IMR-90 (cell line): ENCODE measurements around the gene NES. TPM values are rescaled to one million over a fixed set of nuclear protein-coding genes. Genes with fewer than 3 reads are reported as not detected.

Source experiments
- ATAC-seq: fragments of 200-7000 bp; cut with Tn5 transposase; 2 replicates; pipeline ENCODE4 v1.9.1; 2020; ENCODE audit warnings: low read depth, mild to moderate bottlenecking, moderate library complexity
- BruUV-seq: library from RNA; stranded (reverse); fragments of 400-500 nt; replicated peaks from 2 replicates; lab custom pipeline; 2021; lab: Mats Ljungman, UMichigan
- CTCF ChIA-PET: fragments of 300-600 bp; formaldehyde crosslinking; extraction: SDS; loops from one replicate; lab custom pipeline; 2021; ENCODE audit warnings: antibody characterized with exemption; lab: Yijun Ruan, JAX
- POLR2A ChIA-PET: fragments of 300-600 bp; sonication (Branson Sonifier 250); formaldehyde crosslinking; loops from one replicate; lab custom pipeline; 2022; ENCODE audit warnings: antibody characterized with exemption; ENCODE audit not compliant: unreplicated experiment; lab: Charles Lee
- DNase-seq: peaks from one replicate; pipeline ENCODE4 v3.0.0; 2013
- H2AFZ ChIP-seq: replicated peaks from 2 replicates; pipeline ENCODE3; 2013; ENCODE audit warnings: low read length, mild to moderate bottlenecking; ENCODE audit not compliant: poor library complexity
- H2AK5ac ChIP-seq: 2 replicates; pipeline ENCODE4 v1.6.1; 2013; ENCODE audit warnings: low read depth, low read length, inconsistent platforms
- H2AK9ac ChIP-seq: replicated peaks from 2 replicates; pipeline ENCODE3; 2013; ENCODE audit warnings: mild to moderate bottlenecking, low read depth, low read length, moderate library complexity; ENCODE audit not compliant: poor library complexity
- H2BK120ac ChIP-seq: 2 replicates; pipeline ENCODE4 v1.6.1; 2013; ENCODE audit warnings: low read depth, low read length, inconsistent platforms
- H2BK15ac ChIP-seq: 3 replicates; pipeline ENCODE4 v1.6.1; 2013; ENCODE audit warnings: low read depth, low read length, inconsistent platforms
- H2BK20ac ChIP-seq: 2 replicates; pipeline ENCODE4 v1.6.1; 2013; ENCODE audit warnings: low read depth, mild to moderate bottlenecking, inconsistent platforms, low read length, moderate library complexity
- H2BK5ac ChIP-seq: 2 replicates; pipeline ENCODE4 v1.6.1; 2013; ENCODE audit warnings: mild to moderate bottlenecking, low read depth, low read length, inconsistent platforms; ENCODE audit not compliant: poor library complexity, severe bottlenecking
- H3K14ac ChIP-seq: replicated peaks from 2 replicates; pipeline ENCODE4 v1.6.1; 2013; ENCODE audit warnings: low read depth, low read length, inconsistent platforms
- H3K18ac ChIP-seq: 2 replicates; pipeline ENCODE4 v1.6.1; 2013; ENCODE audit warnings: low read depth, low read length, control low read depth
- H3K23ac ChIP-seq: 2 replicates; pipeline ENCODE4 v1.6.1; 2013; ENCODE audit warnings: low read depth, low read length, inconsistent platforms
- H3K27ac ChIP-seq: 2 replicates; pipeline ENCODE4 v1.5.1; 2013; ENCODE audit warnings: mild to moderate bottlenecking, control low read depth, low read length; ENCODE audit not compliant: insufficient read depth
- H3K27me3 ChIP-seq: 2 replicates; pipeline ENCODE4 v1.6.1; 2013; ENCODE audit warnings: low read length; ENCODE audit not compliant: control insufficient read depth, insufficient read depth
- H3K36me3 ChIP-seq: 2 replicates; pipeline ENCODE4 v1.6.1; 2013; ENCODE audit warnings: low read length, mixed read lengths; ENCODE audit not compliant: control insufficient read depth, insufficient read depth
- H3K4ac ChIP-seq: 2 replicates; pipeline ENCODE4 v1.6.1; 2013; ENCODE audit warnings: low read depth, low read length, inconsistent platforms
- H3K4me1 ChIP-seq: 2 replicates; pipeline ENCODE4 v1.6.1; 2013; ENCODE audit warnings: low read length, mixed read lengths; ENCODE audit not compliant: control insufficient read depth, insufficient read depth
- H3K4me2 ChIP-seq: 2 replicates; pipeline ENCODE4 v1.6.1; 2013; ENCODE audit warnings: low read depth, mild to moderate bottlenecking, control low read depth, low read length, moderate library complexity
- H3K4me3 ChIP-seq: 2 replicates; pipeline ENCODE4 v1.5.1; 2013; ENCODE audit warnings: low read depth, mild to moderate bottlenecking, control low read depth, low read length, moderate library complexity; ENCODE audit not compliant: insufficient read depth
- H3K56ac ChIP-seq: 2 replicates; pipeline ENCODE4 v1.6.1; 2013; ENCODE audit warnings: low read length, inconsistent platforms; ENCODE audit not compliant: insufficient read depth; ENCODE audit errors: extremely low read depth
- H3K79me1 ChIP-seq, 2 experiments: 2 replicates each; pipeline ENCODE4 v1.6.1; 2013; ENCODE audit warnings: low read length in 2 of 2, inconsistent platforms in 1 of 2, low read depth in 1 of 2
- H3K9ac ChIP-seq: 2 replicates; pipeline ENCODE4 v1.6.1; 2013; ENCODE audit warnings: low read depth, low read length, control low read depth
- H3K9me1 ChIP-seq: 2 replicates; pipeline ENCODE4 v1.6.1; 2013; ENCODE audit warnings: low read length, inconsistent platforms; ENCODE audit not compliant: insufficient read depth
- H3K9me3 ChIP-seq: 2 replicates; pipeline ENCODE4 v1.6.1; 2013; ENCODE audit warnings: low read length; ENCODE audit not compliant: control insufficient read depth, insufficient read depth
- H4K20me1 ChIP-seq: 2 replicates; pipeline ENCODE4 v1.6.1; 2013; ENCODE audit warnings: low read length, inconsistent platforms; ENCODE audit not compliant: insufficient read depth
- H4K5ac ChIP-seq: 2 replicates; pipeline ENCODE4 v1.6.1; 2013; ENCODE audit warnings: mild to moderate bottlenecking, low read depth, low read length, control low read depth
- H4K8ac ChIP-seq, 2 experiments: 2 replicates each; pipeline ENCODE4 v1.6.1; 2013; ENCODE audit warnings: low read depth in 2 of 2, low read length in 2 of 2, control low read depth in 1 of 2, inconsistent platforms in 1 of 2
- H4K91ac ChIP-seq: 2 replicates; pipeline ENCODE4 v1.6.1; 2013; ENCODE audit warnings: low read depth, low read length, inconsistent platforms; ENCODE audit not compliant: insufficient read depth
- FOS ChIP-seq: fragments of 150-350 bp; IDR thresholded peaks from 2 replicates; pipeline ENCODE4 v1.6.1; 2016; ENCODE audit warnings: low read depth, low read length
- MAFK ChIP-seq: IDR thresholded peaks from 2 replicates; pipeline ENCODE4 v1.6.1; 2012; ENCODE audit warnings: low read depth, low read length, improper control_type of control experiment
- MXI1 ChIP-seq: IDR thresholded peaks from 2 replicates; pipeline ENCODE4 v1.6.1; 2012; ENCODE audit warnings: low read depth, mild to moderate bottlenecking, low read length, moderate library complexity, borderline replicate concordance
- WGBS, 2 experiments: methylation state at CpG; one replicate each; pipeline versions ENCODE4 v1.1.5 to v1.1.7; 2013; ENCODE audit warnings: missing lambda C conversion rate in 2 of 2; ENCODE audit not compliant: insufficient read length in 1 of 2; ENCODE audit errors: extremely low coverage in 2 of 2; 5-methylcytosine and 5-hydroxymethylcytosine counted together
- dilution Hi-C: fragments of 300-500 bp; cut with HindIII; formaldehyde crosslinking; loops from one replicate; pipeline ENCODE4 v1.14.3; 2018; ENCODE audit warnings: low sequenced_read_pairs; ENCODE audit not compliant: unreplicated experiment
- in situ Hi-C: fragments of 300-500 bp; cut with MboI; formaldehyde crosslinking; loops from 3 replicates; pipeline ENCODE4 v1.14.3; 2019; ENCODE audit warnings: low sequenced_read_pairs, inconsistent platforms, mixed read lengths
- intact Hi-C: fragments of 100-400 bp; cut with micrococcal nuclease; formaldehyde crosslinking; loops from 2 replicates; pipeline ENCODE4 v1.10.0; 2022
- polyA plus RNA-seq, 3 experiments: library from polyadenylated mRNA; depleted of rRNA; stranded (reverse); fragments of >200 nt; gene quantifications; 2 replicates each; pipeline ENCODE4 v1.2.3, GENCODE V29; 2012; ENCODE audit warnings: low replicate concordance in 1 of 3
- total RNA-seq: library from RNA; depleted of rRNA; stranded (reverse); fragments of >200 nt; gene quantifications from 2 replicates; pipeline ENCODE4 v1.2.3, GENCODE V29; 2012

Gene NES
- total and polyA plus RNA-seq, 2 of the 4 experiments (the other 2 are of a cell fraction) = 25.3 to 40.1 TPM

GRCh38 chr1:156707417-156708217 lies 30.4 kb upstream of the NES start:
- no peak overlapping the region for H3K4me3 ChIP-seq
- ChIA-PET CTCF (interaction anchor here (0.8 to 6.9 kb wide), 2 partner anchors 17 to 220 kb away, joined by 3 to 54 read pairs; no protein-coding TSS in a partner anchor), POLR2A (no interaction called here)
- H3K9ac ChIP-seq = no peak overlapping the region
- peaks cover 5% of the 10 kb centered on the region for H3K27me3 ChIP-seq
- H2BK15ac ChIP-seq = 0 out of 3 replicates have a peak overlapping the region, but pooled peaks have one; percentile 58
- H3K14ac ChIP-seq = peak overlapping the region; percentile 11; the same call in 1 of the 2 replicates
- H2BK120ac ChIP-seq = peak overlapping the region; percentile 67; the same call in 1 of the 2 replicates
- H2AK5ac ChIP-seq = peak overlapping the region; percentile 27
- H3K9me3 ChIP-seq = no peaks in the 10 kb centered on the region
- H4K8ac ChIP-seq = peak overlapping the region in 1 of 2 experiments; percentile 88; a peak in 2 of 4 replicates
- H4K20me1 ChIP-seq = no peaks in the 10 kb centered on the region
- H3K23ac ChIP-seq = no peak overlapping the region
- ATAC-seq = no peak
- peaks cover 51% of the 10 kb centered on the region for H3K4me1 ChIP-seq
- peaks cover 3% of the 10 kb centered on the region; the same call in 1 of the 2 replicates for H3K9me1 ChIP-seq
- H3K4ac ChIP-seq = peak overlapping the region; percentile 69; the same call in 1 of the 2 replicates
- intact Hi-C loops (loop anchor here (2.0 kb wide), 1 partner anchor 17 kb away; no protein-coding TSS in a partner anchor), in situ Hi-C loops (no loop called here), dilution Hi-C loops (no loop called here)
- no peaks in the 10 kb centered on the region for H3K36me3 ChIP-seq
- H3K56ac ChIP-seq = no peak overlapping the region
- H4K91ac ChIP-seq = peak overlapping the region; percentile 65
- peak overlapping the region; percentile 21; the same call in 1 of the 2 replicates for H4K5ac ChIP-seq
- H2BK20ac ChIP-seq = no peak overlapping the region
- H3K4me2 ChIP-seq = no peak overlapping the region
- H3K79me1 ChIP-seq = no peaks in the 10 kb centered on the region
- peak; percentile 51 for DNase-seq
- peak overlapping the region; percentile 18; the same call in 1 of the 2 replicates for H3K18ac ChIP-seq
- BruUV-seq = no TSS peak
- no CpG with 5 or more reads among the region's 8 CpGs for WGBS, 2 experiments
- H2BK5ac ChIP-seq = no peak overlapping the region
- H2AK9ac ChIP-seq = peak overlapping the region; percentile 87
- TF ChIP-seq MXI1 = no peak
- TF ChIP-seq FOS = no peak
- TF ChIP-seq MAFK = no peak
- no peak overlapping the region for H3K27ac ChIP-seq
- peak overlapping the region; percentile 90 for H2AFZ ChIP-seq
